Mesenchymal stem cell (in vitro differentiated cells and primary cell): ENCODE results near the gene ACO2.

Experiments used
- DNase-seq: peaks from one replicate; pipeline ENCODE4 v3.0.0-alpha.2; 2013
- H2AFZ ChIP-seq: one replicate; pipeline ENCODE4 v1.6.1; 2013; ENCODE audit warnings: low read depth, mild to moderate bottlenecking, control low read depth, inconsistent platforms, low read length, moderate library complexity
- H2AK5ac ChIP-seq: 2 replicates; pipeline ENCODE4 v1.6.1; 2013; ENCODE audit warnings: low read length, moderate library complexity, mild to moderate bottlenecking, inconsistent platforms; ENCODE audit not compliant: severe bottlenecking
- H2BK120ac ChIP-seq: one replicate; pipeline ENCODE4 v1.6.1; 2013; ENCODE audit warnings: low read depth, mild to moderate bottlenecking, inconsistent platforms, low read length, moderate library complexity
- H2BK12ac ChIP-seq, 2 experiments: one replicate each; pipeline ENCODE4 v1.6.1; 2013; ENCODE audit warnings: inconsistent platforms in 2 of 2, low read length in 2 of 2, mild to moderate bottlenecking in 2 of 2, moderate library complexity in 2 of 2, control low read depth in 1 of 2
- H2BK15ac ChIP-seq: one replicate; pipeline ENCODE4 v1.6.1; 2013; ENCODE audit warnings: mild to moderate bottlenecking, low read depth, inconsistent platforms; ENCODE audit not compliant: poor library complexity, severe bottlenecking
- H2BK5ac ChIP-seq: 2 replicates; pipeline ENCODE4 v1.6.1; 2013; ENCODE audit warnings: low read depth, mild to moderate bottlenecking, low read length, control low read depth, inconsistent platforms; ENCODE audit not compliant: poor library complexity, severe bottlenecking
- H3K14ac ChIP-seq, 2 experiments: one replicate each; pipeline ENCODE4 v1.6.1; 2013; ENCODE audit warnings: inconsistent platforms in 2 of 2, low read length in 2 of 2, control low read depth in 1 of 2, mild to moderate bottlenecking in 1 of 2, moderate library complexity in 1 of 2
- H3K18ac ChIP-seq, 2 experiments: one replicate each; pipeline ENCODE4 v1.6.1; 2013; ENCODE audit warnings: inconsistent platforms in 2 of 2, low read length in 2 of 2, control low read depth in 1 of 2, low read depth in 1 of 2, mild to moderate bottlenecking in 1 of 2
- H3K23ac ChIP-seq, 2 experiments: one replicate each; pipeline ENCODE4 v1.6.1; 2013; ENCODE audit warnings: inconsistent platforms in 2 of 2, low read length in 2 of 2, mild to moderate bottlenecking in 2 of 2, moderate library complexity in 2 of 2, control low read depth in 1 of 2
- H3K27ac ChIP-seq: 2 replicates; pipeline ENCODE4 v1.5.1; 2013; ENCODE audit warnings: mild to moderate bottlenecking, moderate library complexity, low read length, control low read depth, inconsistent platforms; ENCODE audit not compliant: poor library complexity, severe bottlenecking
- H3K27me3 ChIP-seq, 2 experiments: 2 replicates each; pipeline versions ENCODE4 v1.6.1 to v1.7.0; 2013; ENCODE audit warnings: low read length in 2 of 2, mild to moderate bottlenecking in 2 of 2, moderate library complexity in 2 of 2, control low read depth in 1 of 2, inconsistent platforms in 1 of 2; ENCODE audit not compliant: control insufficient read depth in 1 of 2, insufficient read depth in 1 of 2
- H3K36me3 ChIP-seq, 2 experiments: 2 replicates each; pipeline versions ENCODE4 v1.6.1 to v1.7.0; 2013; ENCODE audit warnings: low read length in 2 of 2, control low read depth in 1 of 2, inconsistent platforms in 1 of 2, low read depth in 1 of 2, mild to moderate bottlenecking in 1 of 2; ENCODE audit not compliant: insufficient read depth in 2 of 2, control insufficient read depth in 1 of 2
- H3K4ac ChIP-seq, 2 experiments: one replicate each; pipeline ENCODE4 v1.6.1; 2013; ENCODE audit warnings: inconsistent platforms in 2 of 2, low read length in 2 of 2, mild to moderate bottlenecking in 2 of 2, moderate library complexity in 2 of 2, control low read depth in 1 of 2, low read depth in 1 of 2
- H3K4me1 ChIP-seq: 2 replicates; pipeline ENCODE4 v1.6.1; 2013; ENCODE audit warnings: low read depth, low read length, control low read depth; ENCODE audit not compliant: control insufficient read depth, insufficient read depth
- H3K4me2 ChIP-seq: 2 replicates; pipeline ENCODE4 v1.6.1; 2013; ENCODE audit warnings: low read length, mild to moderate bottlenecking, inconsistent platforms; ENCODE audit not compliant: poor library complexity, severe bottlenecking
- H3K4me3 ChIP-seq, 2 experiments: 2 replicates each; pipeline versions ENCODE4 v1.5.1 to v1.7.0; 2013; ENCODE audit warnings: low read length in 2 of 2, mild to moderate bottlenecking in 2 of 2, control low read depth in 1 of 2, low read depth in 1 of 2; ENCODE audit not compliant: insufficient read depth in 1 of 2
- H3K79me1 ChIP-seq: replicated peaks from 2 replicates; pipeline ENCODE4 v1.6.1; 2013; ENCODE audit warnings: mild to moderate bottlenecking, control low read depth, low read length, inconsistent platforms; ENCODE audit not compliant: poor library complexity, severe bottlenecking
- H3K9ac ChIP-seq: 2 replicates; pipeline ENCODE4 v1.7.0; 2013; ENCODE audit warnings: mild to moderate bottlenecking, low read length, moderate library complexity
- H3K9me3 ChIP-seq: 2 replicates; pipeline ENCODE4 v1.7.0; 2013; ENCODE audit warnings: mild to moderate bottlenecking, low read length; ENCODE audit not compliant: control insufficient read depth
- H4K8ac ChIP-seq: one replicate; pipeline ENCODE4 v1.6.1; 2013; ENCODE audit warnings: inconsistent platforms, mild to moderate bottlenecking, low read length, moderate library complexity
- H4K91ac ChIP-seq: one replicate; pipeline ENCODE4 v1.6.1; 2013; ENCODE audit warnings: mild to moderate bottlenecking, low read length, inconsistent platforms
- WGBS: methylation state at CpG from one replicate; pipeline ENCODE4 v1.1.7; 2013; ENCODE audit warnings: mixed read lengths; 5-methylcytosine and 5-hydroxymethylcytosine counted together

ACO2 gene

GRCh38 chr22:41491374-41492100 is 22.6 kb downstream of the ACO2 start:
- Histone ChIP-seq H2BK5ac (no peak overlapping the region), H3K4me3 (no peak overlapping the region), H3K9me3 (no peaks in the 10 kb centered on the region), H4K8ac (no peak overlapping the region), H3K79me1 (peaks cover 30% of the 10 kb centered on the region), H3K18ac (no peak overlapping the region), H3K14ac (no peak overlapping the region), H3K9ac (peak overlapping the region; percentile 4), H3K4me1 (peaks cover 2% of the 10 kb centered on the region), H4K91ac (no peak overlapping the region), H2AFZ (no peak overlapping the region), H2BK12ac (no peak overlapping the region), H3K27ac (no peak overlapping the region), H3K36me3 (peaks cover 6 to 7% of the 10 kb centered on the region in 2 experiments), H2BK15ac (no peak overlapping the region), H2AK5ac (no peak overlapping the region), H2BK120ac (no peak overlapping the region), H3K4me2 (no peak overlapping the region), H3K23ac (no peak overlapping the region), H3K4ac (no peak overlapping the region), H3K27me3 (no peaks in the 10 kb centered on the region)
- no peak for DNase-seq
- WGBS = 83% methylated on average over 2 of the region's 5 CpGs

GRCh38 chr22:41498303-41498835 is 29.5 kb downstream of the ACO2 start:
- Histone ChIP-seq H3K27me3 (no peaks in the 10 kb centered on the region), H3K4me1 (peaks cover 2% of the 10 kb centered on the region), H2BK5ac (no peak overlapping the region)

GRCh38 chr22:41499624-41500280 is 30.8 kb downstream of the ACO2 start:
- H3K4ac ChIP-seq = no peak overlapping the region
- no peak overlapping the region for H3K23ac ChIP-seq
- H3K14ac ChIP-seq = no peak overlapping the region
- no peak overlapping the region for H2BK15ac ChIP-seq
- peak overlapping the region; percentile 11 for H4K91ac ChIP-seq
- H3K4me3 ChIP-seq = no peak overlapping the region
- H2BK120ac ChIP-seq = no peak overlapping the region
- H3K18ac ChIP-seq = no peak overlapping the region
- no peak overlapping the region for H3K27ac ChIP-seq
- no peaks in the 10 kb centered on the region for H3K9me3 ChIP-seq
- H3K4me2 ChIP-seq = no peak overlapping the region
- H2AFZ ChIP-seq = no peak overlapping the region
- H2AK5ac ChIP-seq = no peak overlapping the region
- H3K36me3 ChIP-seq = peaks cover 37 to 45% of the 10 kb centered on the region in 2 experiments
- no peak overlapping the region for H2BK5ac ChIP-seq
- no peak overlapping the region for H3K9ac ChIP-seq
- WGBS = 97% methylated on average over 10 of the region's 10 CpGs
- DNase-seq = no peak
- H3K4me1 ChIP-seq = peaks cover 2% of the 10 kb centered on the region
- no peak overlapping the region for H4K8ac ChIP-seq
- H3K27me3 ChIP-seq = no peaks in the 10 kb centered on the region
- peaks cover 39% of the 10 kb centered on the region for H3K79me1 ChIP-seq
- no peak overlapping the region for H2BK12ac ChIP-seq

More at GRCh38 chr22:41498303-41498835, 29.5 kb downstream of the ACO2 start:
- Histone ChIP-seq H3K14ac (no peak overlapping the region), H4K91ac (no peak overlapping the region), H2AFZ (no peak overlapping the region), H2BK120ac (no peak overlapping the region), H3K36me3 (peaks cover 33 to 36% of the 10 kb centered on the region in 2 experiments), H3K4ac (no peak overlapping the region), H2BK15ac (no peak overlapping the region), H3K9me3 (no peaks in the 10 kb centered on the region), H4K8ac (no peak overlapping the region), H3K4me3 (no peak overlapping the region), H3K9ac (no peak overlapping the region), H3K79me1 (peaks cover 41% of the 10 kb centered on the region), H3K23ac (no peak overlapping the region), H2AK5ac (no peak overlapping the region), H2BK12ac (no peak overlapping the region), H3K4me2 (no peak overlapping the region), H3K27ac (no peak overlapping the region), H3K18ac (no peak overlapping the region)
- WGBS = 96% methylated on average over 6 of the region's 6 CpGs
- DNase-seq = no peak

GRCh38 chr22:41500303-41500702 is 31.4 kb downstream of the ACO2 start:
- no peak for DNase-seq
- no peak overlapping the region for H3K9ac ChIP-seq
- no peak overlapping the region for H2BK12ac ChIP-seq
- H2AFZ ChIP-seq = no peak overlapping the region
- H3K9me3 ChIP-seq = no peaks in the 10 kb centered on the region
- H2BK120ac ChIP-seq = no peak overlapping the region
- no peak overlapping the region for H4K91ac ChIP-seq
- no peak overlapping the region for H3K4me3 ChIP-seq
- peaks cover 37 to 41% of the 10 kb centered on the region in 2 experiments for H3K36me3 ChIP-seq
- no peak overlapping the region for H2BK5ac ChIP-seq
- H3K4me1 ChIP-seq = peaks cover 2% of the 10 kb centered on the region
- H3K27me3 ChIP-seq = no peaks in the 10 kb centered on the region
- peaks cover 36% of the 10 kb centered on the region for H3K79me1 ChIP-seq
- H2AK5ac ChIP-seq = no peak overlapping the region
- H2BK15ac ChIP-seq = no peak overlapping the region
- H3K23ac ChIP-seq = no peak overlapping the region
- H3K4ac ChIP-seq = no peak overlapping the region
- 99% methylated on average over 6 of the region's 7 CpGs for WGBS
- H3K14ac ChIP-seq = no peak overlapping the region
- H3K18ac ChIP-seq = no peak overlapping the region
- H3K27ac ChIP-seq = no peak overlapping the region
- no peak overlapping the region for H4K8ac ChIP-seq
- H3K4me2 ChIP-seq = no peak overlapping the region
